Osteoblast (primary cell): ENCODE data around the gene PLXNB2. TPM values are rescaled to one million over a fixed set of nuclear protein-coding genes. Genes with fewer than 3 reads are reported as not detected.

ENCODE experiments used
- DNase-seq: peaks from one replicate; pipeline ENCODE4 v3.0.0; 2011; ENCODE audit warnings: low spot score, mixed read lengths; ENCODE audit not compliant: insufficient read length; ENCODE audit errors: missing footprints
- H2AFZ ChIP-seq: 2 replicates; pipeline ENCODE4 v1.6.0; 2011; ENCODE audit warnings: mild to moderate bottlenecking, low read length
- H3K27ac ChIP-seq: 2 replicates; pipeline ENCODE4 v1.5.1; 2011; ENCODE audit warnings: mild to moderate bottlenecking, low read depth, low read length, moderate library complexity
- H3K27me3 ChIP-seq: 2 replicates; pipeline ENCODE4 v1.6.0; 2012; ENCODE audit warnings: mild to moderate bottlenecking, control low read depth, inconsistent platforms, low read length, moderate library complexity; ENCODE audit not compliant: insufficient read depth
- H3K36me3 ChIP-seq: 2 replicates; pipeline ENCODE4 v1.5.1; 2011; ENCODE audit warnings: mild to moderate bottlenecking, low read length, control low read depth, moderate library complexity; ENCODE audit not compliant: insufficient read depth
- H3K4me1 ChIP-seq: 2 replicates; pipeline ENCODE4 v1.5.1; 2011; ENCODE audit warnings: mild to moderate bottlenecking, low read length, control low read depth, moderate library complexity; ENCODE audit not compliant: insufficient read depth
- H3K4me2 ChIP-seq: 2 replicates; pipeline ENCODE4 v1.6.0; 2011; ENCODE audit warnings: mild to moderate bottlenecking, low read length; ENCODE audit not compliant: insufficient read depth
- H3K4me3 ChIP-seq: fragments of 200-600 bp; sonication (generic); 3 replicates; pipeline ENCODE4 v1.5.1; 2012; ENCODE audit warnings: mild to moderate bottlenecking, low read length, inconsistent platforms; ENCODE audit not compliant: insufficient read depth
- H3K79me2 ChIP-seq: 2 replicates; pipeline ENCODE4 v1.6.0; 2012; ENCODE audit warnings: mild to moderate bottlenecking, low read length, control low read depth, inconsistent platforms; ENCODE audit not compliant: insufficient read depth
- H3K9me3 ChIP-seq: 2 replicates; pipeline ENCODE4 v1.5.1; 2011; ENCODE audit warnings: low read depth, low read length, control low read depth
- H4K20me1 ChIP-seq: 2 replicates; pipeline ENCODE4 v1.6.0; 2012; ENCODE audit warnings: mild to moderate bottlenecking, low read length, control low read depth; ENCODE audit not compliant: insufficient read depth
- CTCF ChIP-seq: IDR thresholded peaks from 2 replicates; pipeline ENCODE4 v1.5.1; 2011; ENCODE audit warnings: mild to moderate bottlenecking, low read depth, low read length, moderate library complexity; ENCODE audit errors: extremely low read depth
- total RNA-seq: library from RNA; depleted of rRNA; stranded (reverse); fragments of >200 nt; gene quantifications from 2 replicates; pipeline ENCODE4 v1.2.3, GENCODE V29; 2012

PLXNB2 gene
- total RNA-seq, 1 donor = 209 TPM

GRCh38 chr22:50347157-50347556 lies 39.7 kb upstream of the PLXNB2 start:
- peak overlapping the region; percentile 19 for H3K4me2 ChIP-seq
- no peak for DNase-seq
- H3K79me2 ChIP-seq = peaks cover 55% of the 10 kb centered on the region
- no peaks in the 10 kb centered on the region for H3K9me3 ChIP-seq
- no peaks in the 10 kb centered on the region for H3K36me3 ChIP-seq
- H3K27me3 ChIP-seq = no peaks in the 10 kb centered on the region
- H3K4me1 ChIP-seq = peaks cover 5% of the 10 kb centered on the region
- no peak overlapping the region for H2AFZ ChIP-seq
- no peak overlapping the region for H3K27ac ChIP-seq
- no peak for TF ChIP-seq CTCF
- H3K4me3 ChIP-seq = no peak overlapping the region
- H4K20me1 ChIP-seq = peaks cover 22% of the 10 kb centered on the region

GRCh38 chr22:50346470-50346869 lies 39.0 kb upstream of the PLXNB2 start:
- Histone ChIP-seq H3K4me2 (no peak overlapping the region), H3K36me3 (no peaks in the 10 kb centered on the region), H3K27ac (no peak overlapping the region), H4K20me1 (peaks cover 22% of the 10 kb centered on the region), H3K79me2 (peaks cover 52% of the 10 kb centered on the region), H3K4me3 (no peak overlapping the region), H3K4me1 (peaks cover 5% of the 10 kb centered on the region), H3K9me3 (no peaks in the 10 kb centered on the region), H3K27me3 (no peaks in the 10 kb centered on the region), H2AFZ (no peak overlapping the region)
- DNase-seq = no peak
- no peak for TF ChIP-seq CTCF

GRCh38 chr22:50343541-50343935 lies 36.1 kb upstream of the PLXNB2 start:
- no peak for TF ChIP-seq CTCF
- H3K9me3 ChIP-seq = no peaks in the 10 kb centered on the region
- H3K36me3 ChIP-seq = no peaks in the 10 kb centered on the region
- no peak for DNase-seq
- peak overlapping the region; percentile 55 for H3K4me2 ChIP-seq
- peak overlapping the region; percentile 28 for H3K27ac ChIP-seq
- no peak overlapping the region for H2AFZ ChIP-seq
- H3K27me3 ChIP-seq = no peaks in the 10 kb centered on the region
- H3K4me1 ChIP-seq = peaks cover 5% of the 10 kb centered on the region
- H3K4me3 ChIP-seq = peak overlapping the region; percentile 83
- peaks cover 32% of the 10 kb centered on the region for H3K79me2 ChIP-seq
- peaks cover 21% of the 10 kb centered on the region for H4K20me1 ChIP-seq

DNA sequence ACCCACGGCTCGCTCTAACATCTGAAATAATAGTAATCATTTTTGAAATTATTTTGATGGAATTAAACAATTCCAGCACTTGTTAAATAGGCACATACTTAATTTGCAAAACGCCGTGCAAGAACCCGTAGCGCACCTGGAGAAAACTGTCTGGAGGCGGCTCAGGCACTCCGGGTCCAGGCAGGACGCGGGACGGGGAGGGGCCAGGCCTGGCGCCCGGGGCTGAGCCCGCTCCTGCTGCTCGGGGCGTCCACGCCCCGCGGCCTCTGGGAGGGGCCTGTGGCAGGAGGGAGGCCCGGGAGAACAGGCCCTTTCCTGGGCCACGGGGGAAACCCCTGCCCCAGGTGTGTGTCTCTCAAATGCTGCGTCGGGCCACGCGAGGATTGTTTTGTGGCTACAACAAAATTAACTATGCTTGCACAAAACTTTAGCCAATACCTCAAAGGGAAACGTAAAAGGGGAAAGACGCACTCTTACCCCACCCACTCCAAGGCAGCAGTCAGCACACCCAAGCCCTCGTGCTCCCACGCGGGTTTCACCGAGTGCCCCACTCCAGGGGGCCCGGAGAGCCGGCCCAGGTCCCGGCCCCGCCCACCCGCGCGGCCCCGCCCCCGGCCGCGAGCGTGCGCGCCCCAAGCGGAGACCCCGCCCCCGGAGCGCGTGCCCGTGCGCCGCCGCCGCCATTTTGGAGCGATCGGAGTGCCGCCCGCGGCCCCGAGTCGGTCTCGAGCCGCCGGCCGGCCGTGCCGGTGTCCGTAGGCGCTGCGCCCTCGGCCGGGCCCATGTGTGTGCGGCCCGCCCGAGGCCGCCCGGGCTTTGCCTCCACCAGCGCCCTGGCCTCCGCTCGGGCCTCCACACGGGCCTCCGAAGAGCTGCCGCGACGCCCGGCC lies 35.5 kb upstream of the PLXNB2 start, which contains the start of gene PPP6R2:
Gene PPP6R2 (plus strand): TSS at position 677 of the 890 bp plus-strand sequence. CDS start 50,582 bp downstream, outside the sequence.
- H3K79me2 ChIP-seq = peaks cover 25% of the 10 kb centered on the region
- DNase-seq = peak; percentile 97
- TF ChIP-seq CTCF = no peak

More for the DNA sequence above, 35.5 kb upstream of the PLXNB2 start, which contains the start of gene PPP6R2:
- Histone ChIP-seq H3K27me3 (no peaks in the 10 kb centered on the region), H3K4me1 (peaks cover 5% of the 10 kb centered on the region), H3K4me2 (peak within 1 kb of the TSS; percentile 97), H3K27ac (peak within 1 kb of the TSS; percentile 41), H3K4me3 (peak within 1 kb of the TSS; percentile 83), H2AFZ (peak within 1 kb of the TSS; percentile 85), H3K36me3 (no peaks in the 10 kb centered on the region), H4K20me1 (peaks cover 14% of the 10 kb centered on the region), H3K9me3 (no peaks in the 10 kb centered on the region)
